NB4 (cell line): ENCODE results near the gene TAC4.

Experiments
- MYC ChIP-seq: IDR thresholded peaks from 2 replicates; pipeline ENCODE4 v1.6.1; 2011; ENCODE audit warnings: low read depth, low read length
- POLR2A ChIP-seq: IDR thresholded peaks from 2 replicates; pipeline ENCODE4 v1.6.1; 2011; ENCODE audit warnings: mild to moderate bottlenecking; ENCODE audit not compliant: insufficient read length; ENCODE audit errors: extremely low read depth
- TF ChIP-seq, protein P1 (sequence below): IDR thresholded peaks from one replicate; pipeline ENCODE4 v1.5.1; 2012; ENCODE audit warnings: low read depth, low read length
- TF ChIP-seq, protein P2 (sequence below): IDR thresholded peaks from 2 replicates; pipeline ENCODE4 v1.6.1; 2011; ENCODE audit warnings: low read depth, low read length

- no peak for TF ChIP-seq POLR2A
- TF ChIP-seq, protein P1, sequence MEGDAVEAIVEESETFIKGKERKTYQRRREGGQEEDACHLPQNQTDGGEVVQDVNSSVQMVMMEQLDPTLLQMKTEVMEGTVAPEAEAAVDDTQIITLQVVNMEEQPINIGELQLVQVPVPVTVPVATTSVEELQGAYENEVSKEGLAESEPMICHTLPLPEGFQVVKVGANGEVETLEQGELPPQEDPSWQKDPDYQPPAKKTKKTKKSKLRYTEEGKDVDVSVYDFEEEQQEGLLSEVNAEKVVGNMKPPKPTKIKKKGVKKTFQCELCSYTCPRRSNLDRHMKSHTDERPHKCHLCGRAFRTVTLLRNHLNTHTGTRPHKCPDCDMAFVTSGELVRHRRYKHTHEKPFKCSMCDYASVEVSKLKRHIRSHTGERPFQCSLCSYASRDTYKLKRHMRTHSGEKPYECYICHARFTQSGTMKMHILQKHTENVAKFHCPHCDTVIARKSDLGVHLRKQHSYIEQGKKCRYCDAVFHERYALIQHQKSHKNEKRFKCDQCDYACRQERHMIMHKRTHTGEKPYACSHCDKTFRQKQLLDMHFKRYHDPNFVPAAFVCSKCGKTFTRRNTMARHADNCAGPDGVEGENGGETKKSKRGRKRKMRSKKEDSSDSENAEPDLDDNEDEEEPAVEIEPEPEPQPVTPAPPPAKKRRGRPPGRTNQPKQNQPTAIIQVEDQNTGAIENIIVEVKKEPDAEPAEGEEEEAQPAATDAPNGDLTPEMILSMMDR: no peak
- TF ChIP-seq, protein P2, sequence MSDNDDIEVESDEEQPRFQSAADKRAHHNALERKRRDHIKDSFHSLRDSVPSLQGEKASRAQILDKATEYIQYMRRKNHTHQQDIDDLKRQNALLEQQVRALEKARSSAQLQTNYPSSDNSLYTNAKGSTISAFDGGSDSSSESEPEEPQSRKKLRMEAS: no peak
- no peak for TF ChIP-seq MYC
Measured at GRCh38 chr17:49821466-49821865, 26.4 kb downstream of the TAC4 start.
